Stimulated activated effector memory CD8-positive, alpha-beta T cell treated with anti-CD3 and anti-CD28 coated beads, Interleukin-12 subunit alpha, Interleukin-12 subunit beta, amount 100 ng/mL, for 72 hours (primary cell): ENCODE results near the gene NAP1L4.

Source experiments
- ATAC-seq: fragments of 150-1000 bp; cut with Tn5 transposase; 2 replicates; pipeline ENCODE4 v1.10.0; 2021
- DNase-seq, 2 donors: peaks; one replicate each; pipeline ENCODE4 v3.0.0; 2021 to 2022; ENCODE audit warnings: low spot score in 2 of 2
- H3K27ac Mint-ChIP-seq: one replicate; pipeline ENCODE4 v1.8.0; 2022; ENCODE audit warnings: mild to moderate bottlenecking, mixed read lengths
- H3K36me3 Mint-ChIP-seq: one replicate; pipeline ENCODE4 v1.8.0; 2022; ENCODE audit warnings: mild to moderate bottlenecking, mixed read lengths
- H3K4me1 Mint-ChIP-seq: one replicate; pipeline ENCODE4 v1.8.0; 2022; ENCODE audit warnings: mixed read lengths
- H3K4me3 Mint-ChIP-seq: one replicate; pipeline ENCODE4 v1.8.0; 2022; ENCODE audit warnings: mild to moderate bottlenecking, mixed read lengths
- H3K9me3 Mint-ChIP-seq: one replicate; pipeline ENCODE4 v1.8.0; 2022; ENCODE audit warnings: mixed read lengths

Gene NAP1L4

DNA sequence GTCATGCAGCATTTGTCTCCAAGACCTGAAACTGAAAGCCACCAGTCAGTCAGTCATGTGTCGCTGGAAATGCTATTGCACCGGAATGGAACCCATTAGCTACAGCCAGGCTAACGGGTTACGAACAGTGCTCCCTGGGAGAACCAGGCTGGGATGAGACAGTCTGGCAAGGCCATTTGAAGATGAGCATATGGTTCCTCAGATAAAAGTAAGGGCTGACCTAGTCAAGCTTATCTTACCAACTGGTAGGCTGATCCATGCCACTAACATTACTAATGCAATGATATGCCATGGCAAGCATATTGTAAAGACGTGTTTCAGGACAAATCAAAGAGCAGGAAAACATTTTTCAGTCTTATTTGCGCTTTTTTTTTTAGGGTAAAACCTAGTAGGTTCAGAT is 28.4 kb downstream of the NAP1L4 start:
- no peak overlapping the region for H3K4me3 Mint-ChIP-seq
- ATAC-seq (no peak), DNase-seq (no peak)
- H3K9me3 Mint-ChIP-seq = no peaks in the 10 kb centered on the region
- H3K4me1 Mint-ChIP-seq = peaks cover 35% of the 10 kb centered on the region
- H3K36me3 Mint-ChIP-seq = peaks cover 100% of the 10 kb centered on the region
- peak overlapping the region; percentile 81 for H3K27ac Mint-ChIP-seq

DNA sequence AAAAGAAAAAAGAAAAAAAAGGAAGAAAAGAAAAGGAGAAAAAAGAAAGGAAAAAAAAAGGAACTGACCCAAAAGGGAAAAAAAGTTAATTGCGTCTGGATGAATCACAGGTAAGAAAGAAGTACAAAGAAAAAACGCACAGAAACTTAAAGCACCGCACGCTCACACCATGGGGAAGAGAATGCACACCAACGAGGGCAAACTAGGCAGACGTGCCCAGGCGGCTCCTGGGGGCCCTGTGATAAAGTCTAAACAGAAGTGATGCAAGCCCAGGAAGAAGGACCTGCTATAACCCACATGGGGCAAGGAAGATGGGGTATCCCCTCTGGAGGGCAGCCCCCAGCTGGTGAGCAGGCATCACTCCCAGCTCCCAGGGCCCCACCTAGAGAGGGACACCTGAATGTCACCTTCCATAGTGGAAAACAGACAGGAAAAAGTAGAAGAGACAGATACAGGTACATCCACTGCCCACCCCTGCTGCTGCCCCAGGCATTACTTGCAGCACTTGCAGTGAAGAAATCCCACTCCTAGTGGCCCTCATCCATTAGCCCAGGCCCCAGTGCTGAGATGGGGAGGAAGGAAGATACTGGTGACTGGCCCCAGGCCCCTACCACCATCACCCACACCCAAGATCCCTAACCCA is 28.9 kb downstream of the NAP1L4 start:
- ATAC-seq (no peak), DNase-seq (no peak)
- Mint-ChIP-seq H3K36me3 (peaks cover 100% of the 10 kb centered on the region), H3K27ac (peak overlapping the region; percentile 81), H3K4me1 (peaks cover 32% of the 10 kb centered on the region), H3K9me3 (no peaks in the 10 kb centered on the region), H3K4me3 (no peak overlapping the region)

DNA sequence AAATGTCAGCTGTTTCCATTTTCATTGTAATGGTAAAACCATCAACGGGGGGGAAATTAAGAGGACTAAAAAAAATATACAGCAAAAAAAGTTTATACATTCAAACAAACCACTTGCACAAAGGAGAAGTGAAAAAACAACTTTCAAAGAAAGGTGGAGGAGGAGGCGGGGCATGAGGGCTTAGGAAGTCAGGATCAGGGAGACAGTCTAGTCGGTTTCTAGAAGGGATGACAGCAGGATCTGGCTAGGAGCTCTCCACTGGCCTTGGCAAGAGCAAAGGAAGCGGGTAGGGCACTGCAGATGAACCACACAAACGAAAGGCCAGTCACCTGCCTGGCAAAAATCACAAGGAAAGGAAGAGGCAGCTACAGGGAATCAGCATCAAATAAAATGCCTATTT is 31.0 kb downstream of the NAP1L4 start:
- H3K4me1 Mint-ChIP-seq = peaks cover 17% of the 10 kb centered on the region
- ATAC-seq (no peak), DNase-seq (no peak)
- H3K36me3 Mint-ChIP-seq = peaks cover 100% of the 10 kb centered on the region
- no peak overlapping the region for H3K4me3 Mint-ChIP-seq
- peak overlapping the region; percentile 81 for H3K27ac Mint-ChIP-seq
- H3K9me3 Mint-ChIP-seq = no peaks in the 10 kb centered on the region

DNA sequence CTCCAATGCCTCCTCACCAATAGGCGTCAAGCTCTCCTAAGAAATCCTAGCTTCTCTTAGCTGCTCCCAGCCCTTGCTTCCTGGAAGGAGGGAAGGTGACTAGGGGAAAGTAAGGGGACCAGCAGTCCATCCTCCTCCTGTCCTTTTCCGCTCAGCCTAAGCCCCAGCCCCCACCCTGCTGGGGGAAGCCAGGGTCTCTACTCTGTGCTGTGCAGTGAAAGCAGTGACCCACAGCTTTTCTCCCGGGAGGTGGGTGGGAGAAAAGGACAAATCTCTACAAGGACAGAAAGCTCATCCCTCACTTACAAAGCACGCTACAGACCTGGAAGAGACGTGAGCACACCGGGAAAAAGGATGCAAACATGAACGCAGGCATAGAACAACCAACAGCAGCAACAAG is 32.0 kb downstream of the NAP1L4 start:
- ATAC-seq (no peak), DNase-seq (no peak)
- H3K4me1 Mint-ChIP-seq = peaks cover 17% of the 10 kb centered on the region
- peaks cover 100% of the 10 kb centered on the region for H3K36me3 Mint-ChIP-seq
- H3K4me3 Mint-ChIP-seq = no peak overlapping the region
- no peak overlapping the region for H3K27ac Mint-ChIP-seq
- H3K9me3 Mint-ChIP-seq = no peaks in the 10 kb centered on the region

DNA sequence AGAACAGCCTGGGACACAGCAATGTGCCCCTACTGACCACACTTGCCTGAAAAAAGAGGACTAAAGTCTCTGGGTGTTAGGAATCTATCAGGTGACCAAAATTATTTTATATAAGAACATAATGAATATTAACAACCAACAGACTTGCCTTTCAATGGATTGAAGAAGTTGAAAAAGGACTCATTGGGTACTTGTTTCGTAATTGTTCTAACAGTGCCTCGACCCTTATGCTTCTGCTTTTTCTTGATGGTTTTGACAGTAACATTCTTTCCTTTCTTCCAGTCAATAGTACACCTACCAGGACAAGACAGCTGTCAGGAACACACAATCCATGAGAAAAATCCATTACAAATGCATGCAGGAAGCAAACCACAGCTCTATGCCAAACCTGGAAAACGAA is 33.9 kb downstream of the NAP1L4 start:
- H3K27ac Mint-ChIP-seq = no peak overlapping the region
- no peaks in the 10 kb centered on the region for H3K9me3 Mint-ChIP-seq
- DNase-seq (no peak), ATAC-seq (no peak)
- H3K4me3 Mint-ChIP-seq = no peak overlapping the region
- H3K36me3 Mint-ChIP-seq = peaks cover 100% of the 10 kb centered on the region
- peaks cover 11% of the 10 kb centered on the region for H3K4me1 Mint-ChIP-seq

DNA sequence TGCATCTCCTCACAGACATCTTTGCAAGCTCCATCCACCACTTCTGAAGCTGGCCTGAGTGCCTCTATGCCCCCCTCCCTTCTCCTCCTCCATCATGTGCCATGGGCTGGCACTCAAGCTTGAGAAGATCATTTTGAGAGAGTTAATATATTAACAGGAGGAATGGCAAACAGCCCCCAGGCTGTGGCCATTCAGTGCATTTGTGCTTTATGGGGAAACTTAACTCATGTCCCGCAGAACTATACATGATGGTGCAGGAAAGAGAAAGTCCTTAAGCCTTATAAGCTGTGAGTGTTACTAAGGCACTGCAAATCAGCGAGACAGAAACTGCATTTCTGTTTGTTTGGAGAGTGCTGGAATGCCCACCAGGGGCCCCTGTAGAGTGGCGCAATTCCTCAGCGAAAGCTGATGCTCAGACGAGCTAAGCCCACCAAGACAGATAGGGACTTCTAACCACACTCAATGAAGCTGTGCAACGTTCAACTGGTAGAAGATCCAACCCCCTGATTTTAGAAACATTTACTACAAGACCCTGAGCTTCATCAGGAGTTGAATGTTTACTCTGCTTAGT is 36.1 kb downstream of the NAP1L4 start:
- Mint-ChIP-seq H3K36me3 (peaks cover 100% of the 10 kb centered on the region), H3K4me1 (peaks cover 18% of the 10 kb centered on the region), H3K27ac (peak overlapping the region; percentile 75), H3K9me3 (no peaks in the 10 kb centered on the region), H3K4me3 (no peak overlapping the region)
- DNase-seq (no peak), ATAC-seq (no peak)

DNA sequence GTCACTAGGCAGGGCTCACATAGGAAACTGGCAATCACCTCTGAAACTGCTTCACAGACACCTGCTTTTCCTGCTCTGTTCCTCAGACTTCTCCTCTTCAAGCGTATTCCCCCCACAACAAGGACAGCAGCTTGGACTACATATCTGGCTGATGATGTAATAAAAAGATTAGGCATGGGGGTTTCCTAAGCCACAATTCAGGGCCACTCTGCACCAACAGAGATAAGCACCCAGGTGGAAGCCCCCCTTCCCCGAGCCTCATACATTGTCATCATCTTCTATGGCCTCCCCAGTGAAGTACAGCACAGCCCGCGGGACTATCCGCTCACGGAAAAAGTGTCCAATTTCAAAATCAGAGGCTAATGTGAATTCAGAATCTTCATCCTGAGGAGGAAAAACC is 37.9 kb downstream of the NAP1L4 start:
- Mint-ChIP-seq H3K36me3 (peaks cover 100% of the 10 kb centered on the region), H3K4me3 (no peak overlapping the region), H3K4me1 (peaks cover 18% of the 10 kb centered on the region), H3K9me3 (no peaks in the 10 kb centered on the region), H3K27ac (peak overlapping the region; percentile 87)
- ATAC-seq = no peak
- DNase-seq = no peak

DNA sequence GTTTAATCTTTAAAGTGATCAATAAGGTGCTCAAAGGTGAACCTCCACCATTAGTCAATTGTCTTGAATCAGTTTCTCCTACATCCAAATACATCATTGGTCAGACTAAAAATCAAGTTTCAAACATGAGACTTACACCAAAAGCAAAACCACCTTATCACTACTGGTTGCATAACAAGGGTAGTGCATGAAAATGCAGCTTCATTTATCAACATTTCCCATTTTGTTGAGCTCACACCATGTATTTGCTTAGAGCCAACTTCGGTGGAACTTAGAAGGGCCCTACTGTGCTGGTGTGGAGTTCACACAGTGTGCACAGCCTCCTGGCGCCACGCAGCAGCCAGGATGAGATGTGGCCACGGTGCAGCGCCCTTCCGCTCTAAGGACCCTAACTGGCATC is 39.8 kb downstream of the NAP1L4 start:
- Mint-ChIP-seq H3K4me1 (peaks cover 18% of the 10 kb centered on the region), H3K27ac (peak overlapping the region; percentile 87), H3K9me3 (no peaks in the 10 kb centered on the region), H3K36me3 (peaks cover 100% of the 10 kb centered on the region), H3K4me3 (no peak overlapping the region)
- DNase-seq = no peak
- no peak for ATAC-seq

DNA sequence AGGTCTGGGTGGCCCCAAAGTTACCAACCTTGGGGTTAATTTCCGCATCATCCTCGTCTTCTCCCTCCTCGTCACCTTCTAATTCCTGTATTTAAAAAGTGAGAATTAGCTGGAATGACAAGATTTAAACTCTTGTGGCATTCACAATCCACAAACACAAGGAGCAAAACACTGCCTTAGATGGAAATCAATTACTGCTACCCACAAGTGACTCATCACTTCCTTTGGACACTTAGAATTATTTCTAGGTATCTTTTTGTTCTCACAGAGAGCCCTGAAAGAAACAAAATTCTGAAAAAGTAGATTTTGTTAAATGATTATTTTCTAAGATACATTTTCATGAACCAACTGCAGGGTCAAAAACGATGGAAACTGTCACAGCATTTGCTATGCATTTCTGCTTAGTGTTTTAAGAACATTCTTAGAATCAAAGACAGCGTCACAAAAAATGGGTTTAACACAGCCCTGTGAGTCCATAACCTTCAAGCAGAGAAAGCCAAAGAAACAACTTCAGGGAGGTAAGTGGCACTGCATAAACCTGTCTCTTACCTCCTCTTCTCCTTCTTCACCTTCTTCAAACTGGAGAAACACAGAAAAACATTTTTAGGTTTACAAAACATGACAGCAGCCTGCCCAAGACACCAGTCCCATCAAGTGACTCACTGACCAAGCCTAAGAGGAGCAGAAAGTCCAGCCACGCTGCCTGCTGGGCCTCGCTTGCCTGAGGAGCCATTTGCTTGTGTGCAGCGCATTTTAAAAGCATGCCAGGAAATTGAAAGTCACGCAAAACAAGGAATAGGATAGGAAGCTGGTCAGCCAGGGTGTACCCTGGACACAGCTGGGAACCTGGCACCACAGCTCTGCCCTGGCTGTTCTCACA is 40.7 kb downstream of the NAP1L4 start:
- H3K36me3 Mint-ChIP-seq = peaks cover 100% of the 10 kb centered on the region
- no peak overlapping the region for H3K4me3 Mint-ChIP-seq
- ATAC-seq (no peak), DNase-seq (no peak)
- H3K4me1 Mint-ChIP-seq = peaks cover 23% of the 10 kb centered on the region
- no peaks in the 10 kb centered on the region for H3K9me3 Mint-ChIP-seq
- peak overlapping the region; percentile 87 for H3K27ac Mint-ChIP-seq

DNA sequence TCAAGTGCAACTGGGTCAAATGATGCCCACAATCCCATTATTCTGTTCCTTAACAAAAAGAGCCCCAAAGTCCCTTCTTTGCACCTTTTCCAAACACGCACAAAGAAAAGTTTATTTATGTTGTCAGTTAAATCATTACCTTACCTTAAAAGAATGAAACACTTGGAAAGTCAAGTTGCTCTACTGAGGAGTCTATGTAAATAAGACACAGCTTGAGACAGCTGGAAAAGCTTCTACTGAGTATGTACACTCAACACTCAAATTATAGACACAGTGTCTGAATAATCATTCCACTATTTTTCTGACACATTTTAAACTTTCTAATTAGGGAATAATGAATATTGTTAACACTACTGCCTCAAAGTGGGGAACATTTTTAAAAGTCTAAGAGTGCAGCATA is 41.3 kb downstream of the NAP1L4 start:
- Mint-ChIP-seq H3K36me3 (peaks cover 100% of the 10 kb centered on the region), H3K4me1 (peaks cover 29% of the 10 kb centered on the region), H3K4me3 (no peak overlapping the region), H3K9me3 (no peaks in the 10 kb centered on the region), H3K27ac (peak overlapping the region; percentile 87)
- no peak for DNase-seq
- no peak for ATAC-seq

DNA sequence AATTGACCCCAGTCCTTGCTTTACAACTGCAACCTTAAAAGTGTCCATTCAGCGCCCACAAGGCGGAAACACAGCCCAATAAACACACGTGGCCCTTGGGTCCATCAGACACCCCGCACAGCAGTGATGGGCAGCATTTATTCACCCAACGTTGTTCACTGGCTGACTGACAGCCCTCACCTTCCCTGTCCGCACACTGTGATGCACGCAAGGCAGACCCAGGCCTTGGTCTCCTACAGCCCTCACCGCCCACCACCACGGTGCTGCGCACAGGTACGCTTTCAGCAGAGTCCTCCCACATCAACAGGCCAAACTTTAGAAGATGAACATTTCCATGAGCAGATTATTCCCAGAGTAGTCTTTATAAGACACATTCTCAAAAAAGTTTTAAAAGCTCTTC is 42.2 kb downstream of the NAP1L4 start:
- Mint-ChIP-seq H3K4me1 (peaks cover 31% of the 10 kb centered on the region), H3K4me3 (no peak overlapping the region), H3K36me3 (peaks cover 100% of the 10 kb centered on the region), H3K27ac (peak overlapping the region; percentile 87), H3K9me3 (no peaks in the 10 kb centered on the region)
- ATAC-seq (no peak), DNase-seq (no peak)

DNA sequence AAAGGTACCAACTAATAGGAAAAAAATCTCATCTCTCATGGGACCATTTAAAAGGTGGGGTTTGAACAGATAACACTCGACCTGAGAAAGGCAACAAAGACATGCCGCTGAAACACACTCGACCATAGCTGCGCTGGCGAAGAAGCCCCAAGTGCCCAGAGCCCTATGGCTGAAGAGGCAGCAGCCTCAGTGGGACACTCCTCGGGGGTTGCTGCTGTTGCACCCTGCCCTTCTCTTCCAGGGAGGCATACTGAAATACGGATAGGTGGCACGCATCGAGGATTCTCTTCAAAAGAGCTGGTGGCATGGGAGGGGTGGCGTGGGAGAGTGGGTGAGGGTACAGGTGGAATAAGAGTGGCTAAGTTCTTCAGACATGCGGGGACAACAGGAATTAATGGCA is 44.4 kb downstream of the NAP1L4 start:
- Mint-ChIP-seq H3K4me1 (peaks cover 42% of the 10 kb centered on the region), H3K4me3 (no peak overlapping the region), H3K36me3 (peaks cover 97% of the 10 kb centered on the region), H3K27ac (peak overlapping the region; percentile 87), H3K9me3 (no peaks in the 10 kb centered on the region)
- ATAC-seq (no peak), DNase-seq (no peak)

DNA sequence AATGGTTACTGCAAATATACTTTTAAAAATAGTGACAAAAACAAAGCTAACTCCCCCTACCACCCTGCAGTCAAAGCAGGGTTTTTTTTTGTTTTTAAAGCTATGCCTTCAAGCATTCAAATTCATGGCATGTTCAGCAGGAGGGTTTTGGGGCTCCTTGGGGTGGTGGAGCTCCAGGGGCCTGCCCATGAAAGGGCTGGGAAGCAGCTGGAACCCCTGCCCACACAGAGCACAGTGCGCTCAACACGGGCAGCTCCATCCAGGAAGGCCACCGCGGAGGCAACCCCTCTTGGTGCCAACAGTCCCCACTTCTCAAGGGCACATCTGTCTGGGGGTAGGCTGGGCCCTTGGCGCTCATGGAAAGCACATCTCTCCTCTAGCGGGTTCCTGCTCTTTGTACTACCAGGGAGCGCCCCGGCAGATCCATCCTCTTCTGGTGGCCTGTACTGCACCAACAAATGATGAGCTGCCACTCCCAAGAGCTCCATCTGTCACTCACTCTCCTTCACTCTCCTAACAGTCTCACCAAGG is 46.3 kb downstream of the NAP1L4 start:
- Mint-ChIP-seq H3K4me1 (peaks cover 26% of the 10 kb centered on the region), H3K36me3 (peaks cover 80% of the 10 kb centered on the region), H3K4me3 (no peak overlapping the region), H3K27ac (peak overlapping the region; percentile 57), H3K9me3 (no peaks in the 10 kb centered on the region)
- ATAC-seq (no peak), DNase-seq (no peak)

DNA sequence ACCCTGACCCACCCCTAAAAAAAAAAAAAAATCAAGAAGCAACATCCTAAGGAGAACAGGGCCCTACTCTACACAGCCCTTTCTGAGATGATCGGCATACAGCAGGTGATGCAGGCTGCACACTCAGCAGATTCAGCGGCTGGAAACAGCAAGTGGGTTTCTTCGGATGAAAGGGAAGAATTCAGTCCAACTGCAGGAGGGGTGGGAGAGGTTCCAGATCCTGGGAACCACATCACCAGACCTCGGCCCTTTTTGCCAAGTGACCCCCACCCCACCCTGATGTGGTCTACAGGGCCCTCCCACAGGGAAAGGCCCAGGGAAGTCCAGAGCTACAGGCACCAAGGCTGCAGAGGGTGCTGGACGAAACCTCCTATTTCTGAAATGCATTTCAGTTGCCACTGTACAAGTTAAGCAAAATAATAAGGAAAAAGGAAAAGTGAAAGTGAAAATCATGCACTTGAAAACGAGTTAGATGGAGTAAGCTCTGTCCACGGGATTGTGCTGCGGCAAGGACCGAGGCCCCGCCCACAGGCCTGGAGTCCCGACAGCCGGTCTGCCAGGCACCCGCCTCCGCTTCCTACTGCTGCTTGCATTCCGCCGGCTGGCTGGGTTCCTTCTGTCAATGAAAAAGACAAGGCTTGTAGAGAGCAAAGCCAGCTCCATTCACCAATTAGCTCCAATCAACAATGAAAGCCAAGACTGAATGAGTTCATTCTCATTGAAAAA is 46.9 kb downstream of the NAP1L4 start:
- H3K9me3 Mint-ChIP-seq = no peaks in the 10 kb centered on the region
- H3K36me3 Mint-ChIP-seq = peaks cover 80% of the 10 kb centered on the region
- H3K4me3 Mint-ChIP-seq = no peak overlapping the region
- no peak for ATAC-seq
- DNase-seq = no peak
- peaks cover 26% of the 10 kb centered on the region for H3K4me1 Mint-ChIP-seq
- H3K27ac Mint-ChIP-seq = peak overlapping the region; percentile 57

DNA sequence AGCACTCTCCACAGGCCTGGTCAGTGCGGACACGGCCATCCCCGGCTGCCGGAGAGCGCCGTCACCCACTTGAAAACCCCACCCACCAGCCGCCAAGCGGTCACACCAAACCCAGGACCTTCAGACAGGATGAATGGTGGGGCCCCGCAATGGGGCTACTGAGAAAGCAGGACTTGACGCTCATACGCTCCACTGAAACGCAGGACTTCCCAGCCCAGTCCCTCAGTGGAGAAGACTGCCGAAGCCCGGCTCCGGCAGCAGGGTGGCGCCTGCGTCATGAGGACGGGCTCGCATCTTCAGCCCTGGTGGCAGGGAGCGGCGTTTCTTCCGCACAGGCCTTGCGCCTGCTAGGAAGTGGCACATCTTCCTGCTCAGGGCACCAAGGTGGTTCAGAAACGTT is 47.6 kb downstream of the NAP1L4 start:
- Mint-ChIP-seq H3K36me3 (peaks cover 80% of the 10 kb centered on the region), H3K4me1 (peaks cover 26% of the 10 kb centered on the region), H3K27ac (peak overlapping the region; percentile 57), H3K9me3 (no peaks in the 10 kb centered on the region), H3K4me3 (no peak overlapping the region)
- no peak for ATAC-seq
- DNase-seq = no peak
